HFF-Myc (cell line): Measurements from ENCODE around the gene GHRHR.

Source experiments
- DNase-seq: peaks from one replicate; pipeline ENCODE4 v3.0.0-alpha.2; 2011; ENCODE audit warnings: low read depth; ENCODE audit errors: extremely low read depth
- H3K4me3 ChIP-seq: replicated peaks from 2 replicates; pipeline ENCODE4 v1.5.1; 2011; ENCODE audit warnings: low read depth, mild to moderate bottlenecking, control low read depth, low read length
- TF ChIP-seq, protein P1 (sequence below): IDR thresholded peaks from 2 replicates; pipeline ENCODE4 v1.5.1; 2012; ENCODE audit warnings: mild to moderate bottlenecking, low read depth, low read length, control low read depth; ENCODE audit errors: missing control alignments

GHRHR gene

DNA sequence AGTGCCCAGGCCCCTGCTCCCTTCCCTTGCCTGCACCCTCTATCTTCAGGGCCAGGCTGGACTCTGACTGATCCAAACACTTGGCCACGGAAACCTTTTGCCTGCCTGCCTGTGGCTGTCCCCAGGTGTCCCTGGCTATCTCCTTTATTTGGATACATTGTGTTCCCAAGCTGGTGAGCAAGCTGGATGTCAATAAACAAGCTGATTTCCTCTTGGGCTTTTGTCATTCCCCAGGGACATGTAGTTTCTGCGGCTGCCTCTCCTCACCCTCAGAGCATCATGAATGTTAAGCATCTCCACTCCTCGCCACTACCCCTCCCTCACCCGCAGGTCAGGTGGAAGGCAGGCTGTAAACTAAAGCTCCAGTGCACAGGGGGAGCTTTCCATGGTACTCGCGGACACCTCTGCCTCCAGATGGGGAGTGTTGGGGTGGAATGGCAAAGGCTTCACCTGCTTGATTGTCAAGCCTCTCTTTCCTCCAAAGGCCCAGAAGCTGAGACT is 6.9 kb downstream of the GHRHR start:
- no peak overlapping the region for H3K4me3 ChIP-seq
- DNase-seq = no peak
- TF ChIP-seq, protein P1, sequence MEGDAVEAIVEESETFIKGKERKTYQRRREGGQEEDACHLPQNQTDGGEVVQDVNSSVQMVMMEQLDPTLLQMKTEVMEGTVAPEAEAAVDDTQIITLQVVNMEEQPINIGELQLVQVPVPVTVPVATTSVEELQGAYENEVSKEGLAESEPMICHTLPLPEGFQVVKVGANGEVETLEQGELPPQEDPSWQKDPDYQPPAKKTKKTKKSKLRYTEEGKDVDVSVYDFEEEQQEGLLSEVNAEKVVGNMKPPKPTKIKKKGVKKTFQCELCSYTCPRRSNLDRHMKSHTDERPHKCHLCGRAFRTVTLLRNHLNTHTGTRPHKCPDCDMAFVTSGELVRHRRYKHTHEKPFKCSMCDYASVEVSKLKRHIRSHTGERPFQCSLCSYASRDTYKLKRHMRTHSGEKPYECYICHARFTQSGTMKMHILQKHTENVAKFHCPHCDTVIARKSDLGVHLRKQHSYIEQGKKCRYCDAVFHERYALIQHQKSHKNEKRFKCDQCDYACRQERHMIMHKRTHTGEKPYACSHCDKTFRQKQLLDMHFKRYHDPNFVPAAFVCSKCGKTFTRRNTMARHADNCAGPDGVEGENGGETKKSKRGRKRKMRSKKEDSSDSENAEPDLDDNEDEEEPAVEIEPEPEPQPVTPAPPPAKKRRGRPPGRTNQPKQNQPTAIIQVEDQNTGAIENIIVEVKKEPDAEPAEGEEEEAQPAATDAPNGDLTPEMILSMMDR = no peak

- DNase-seq = no peak
- TF ChIP-seq, protein P1 = no peak
- H3K4me3 ChIP-seq = no peak overlapping the region
Measured at GRCh38 chr7:30971440-30971839, 7.7 kb downstream of the GHRHR start.

- TF ChIP-seq, protein P1 = no peak
- DNase-seq = no peak
- no peak overlapping the region for H3K4me3 ChIP-seq
Measured at GRCh38 chr7:30971840-30972563, 8.2 kb downstream of the GHRHR start.

- DNase-seq = no peak
- TF ChIP-seq, protein P1 = no peak
- no peak overlapping the region for H3K4me3 ChIP-seq
Measured at GRCh38 chr7:30973292-30973691, 9.5 kb downstream of the GHRHR start.

GRCh38 chr7:30973791-30974604 is 10.2 kb downstream of the GHRHR start:
- no peak for DNase-seq
- H3K4me3 ChIP-seq = no peak overlapping the region
- TF ChIP-seq, protein P1 = no peak

- peak; percentile 24 for DNase-seq
- H3K4me3 ChIP-seq = no peak overlapping the region
- TF ChIP-seq, protein P1 = peak; percentile 81
Measured at GRCh38 chr7:30974605-30975255, 11.0 kb downstream of the GHRHR start.
